ENCODE data around the gene NMT1. TPM values are rescaled to one million over a fixed set of nuclear protein-coding genes. Genes with fewer than 3 reads are reported as not detected.

The NMT1 gene
- total and polyA plus RNA-seq, 11 donors, result 36.8 to 114 (median 68.7) TPM

GRCh38 chr17:45106582-45106981 is 45.5 kb downstream of the NMT1 start:
- H3K4me1 ChIP-seq, result peaks cover 0 to 96% (median 49%) of the 10 kb centered on the region in 12 donors
- WGBS, 4 donors, result 66 to 71% (median 70%) methylated on average over 5 of the region's 5 CpGs
- TF ChIP-seq CTCF (IDR thresholded peaks at IDR 0.05) (no peak), POLR2A (IDR thresholded peaks at IDR 0.05) (no peak)

GRCh38 chr17:45107293-45108010 is 46.3 kb downstream of the NMT1 start:
- intact Hi-C loops (cut with DNase I), result no loop called here
- WGBS, 4 donors, result 69 to 79% (median 77%) methylated on average over 6 to 13 of the region's 13 CpGs
- Histone ChIP-seq H3K4me3 (no peak overlapping the region), H3K36me3 (peaks cover 0 to 73% (median 60%) of the 10 kb centered on the region in 9 donors), H3K4me1 (peaks cover 0 to 96% (median 46%) of the 10 kb centered on the region in 12 donors), H3K27ac (peak overlapping the region in 8 of 12 donors; percentile 18 to 87 (median 30)), H3K9me3 (no peaks in the 10 kb centered on the region), H3K27me3 (no peaks in the 10 kb centered on the region)
- DNase-seq (no peak), ATAC-seq (no peak)
- TF ChIP-seq POLR2A (IDR thresholded peaks at IDR 0.05), result no peak
- no peak for TF ChIP-seq CTCF (IDR thresholded peaks at IDR 0.05)

More at GRCh38 chr17:45106582-45106981, 45.5 kb downstream of the NMT1 start:
- DNase-seq, result no peak
- Histone ChIP-seq H3K27ac (peak overlapping the region in 7 of 12 donors; percentile 0 to 73 (median 24)), H3K9me3 (no peaks in the 10 kb centered on the region), H3K27me3 (no peaks in the 10 kb centered on the region), H3K36me3 (peaks cover 0 to 77% (median 66%) of the 10 kb centered on the region in 9 donors), H3K4me3 (no peak overlapping the region)
- intact Hi-C loops (cut with DNase I), result no loop called here
- ATAC-seq, result no peak

GRCh38 chr17:45108051-45108450 is 46.9 kb downstream of the NMT1 start:
- ATAC-seq (no peak), DNase-seq (no peak)
- no peaks in the 10 kb centered on the region for H3K27me3 ChIP-seq
- intact Hi-C loops (cut with DNase I), result no loop called here
- peaks cover 0 to 73% (median 59%) of the 10 kb centered on the region in 9 donors for H3K36me3 ChIP-seq
- peak overlapping the region in 9 of 12 donors; percentile 18 to 90 (median 39) for H3K27ac ChIP-seq
- H3K4me3 ChIP-seq, result no peak overlapping the region
- H3K4me1 ChIP-seq, result peaks cover 0 to 92% (median 44%) of the 10 kb centered on the region in 12 donors
- no peaks in the 10 kb centered on the region for H3K9me3 ChIP-seq
- TF ChIP-seq CTCF (IDR thresholded peaks at IDR 0.05) (no peak), POLR2A (IDR thresholded peaks at IDR 0.05) (no peak)
- 64 to 75% (median 69%) methylated on average over 4 to 9 of the region's 9 CpGs for WGBS, 4 donors

GRCh38 chr17:45108595-45109521 is 47.7 kb downstream of the NMT1 start:
- DNase-seq (peak in 1 of 5 donors; percentile 45), ATAC-seq (no peak)
- Histone ChIP-seq H3K27me3 (no peaks in the 10 kb centered on the region), H3K4me1 (peaks cover 0 to 85% (median 39%) of the 10 kb centered on the region in 12 donors), H3K27ac (peak overlapping the region in 9 of 12 donors; percentile 20 to 95 (median 87)), H3K36me3 (peaks cover 0 to 73% (median 53%) of the 10 kb centered on the region in 9 donors), H3K4me3 (no peak overlapping the region), H3K9me3 (no peaks in the 10 kb centered on the region)
- intact Hi-C loops (cut with DNase I), result no loop called here
- WGBS, 4 donors, result 60 to 67% (median 63%) methylated on average over 10 to 12 of the region's 12 CpGs
- no peak for TF ChIP-seq POLR2A (IDR thresholded peaks at IDR 0.05)
- TF ChIP-seq CTCF (IDR thresholded peaks at IDR 0.05), result peak in 5 of 12 donors; percentile 2 to 31 (median 14)
